Large intestine (tissue), 3 donors: Measurements from ENCODE around the gene DBT. TPM values are rescaled to one million over a fixed set of nuclear protein-coding genes. Genes with fewer than 3 reads are reported as not detected.

Experiments used
- DNase-seq, 2 donors: peaks; one replicate each; pipeline versions ENCODE4 v3.0.0 to v3.0.0-alpha.2; 2013
- H3K27ac ChIP-seq: one replicate; pipeline ENCODE4 v1.5.1; 2013; ENCODE audit warnings: low read length
- H3K27me3 ChIP-seq: 2 replicates; pipeline ENCODE4 v1.6.1; 2013; ENCODE audit warnings: low read length; ENCODE audit not compliant: control insufficient read depth, insufficient read depth
- H3K36me3 ChIP-seq: 2 replicates; pipeline ENCODE4 v1.6.1; 2013; ENCODE audit warnings: low read length; ENCODE audit not compliant: control insufficient read depth, insufficient read depth
- H3K4me1 ChIP-seq: one replicate; pipeline ENCODE4 v1.6.1; 2013; ENCODE audit warnings: low read length; ENCODE audit not compliant: control insufficient read depth, insufficient read depth
- H3K4me3 ChIP-seq: one replicate; pipeline ENCODE4 v1.5.1; 2013; ENCODE audit warnings: low read length
- H3K9me3 ChIP-seq: one replicate; pipeline ENCODE4 v1.6.1; 2013; ENCODE audit warnings: mild to moderate bottlenecking, low read depth, low read length, moderate library complexity; ENCODE audit not compliant: control insufficient read depth
- WGBS: methylation state at CpG from one replicate; pipeline ENCODE4 v1.1.5; 2013; ENCODE audit warnings: low lambda C conversion rate; ENCODE audit not compliant: insufficient coverage; 5-methylcytosine and 5-hydroxymethylcytosine counted together
- polyA plus RNA-seq: library from polyadenylated mRNA; unstranded; fragments of 120-200 nt; gene quantifications from one replicate; pipeline ENCODE4 v1.2.1, GENCODE V29; 2013

Gene DBT
- polyA plus RNA-seq, 1 donor = 10.8 TPM

DNA sequence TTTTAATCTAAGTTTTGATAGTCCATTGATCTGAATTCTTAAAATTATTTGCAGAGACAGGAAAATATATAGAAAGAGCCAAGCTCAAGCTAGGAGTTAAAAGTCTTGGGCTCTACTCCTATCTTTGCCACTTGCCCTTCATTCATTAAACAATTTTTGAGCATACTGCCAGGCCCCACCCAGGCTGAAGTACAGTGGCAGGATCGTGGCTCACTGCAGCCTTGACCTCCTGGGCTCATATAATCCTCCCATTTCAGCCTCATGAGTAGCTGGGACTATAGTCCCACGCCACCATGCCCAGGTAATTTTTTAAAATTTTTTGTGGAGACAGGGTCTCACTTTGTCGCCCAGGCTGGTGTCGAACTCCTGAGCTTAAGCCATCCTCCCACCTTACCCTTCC, 108.4 kb downstream of the DBT start:
- DNase-seq = no peak
- Histone ChIP-seq H3K36me3 (peaks cover 71% of the 10 kb centered on the region), H3K27me3 (no peaks in the 10 kb centered on the region), H3K4me3 (no peak overlapping the region), H3K4me1 (peaks cover 7% of the 10 kb centered on the region), H3K27ac (no peak overlapping the region), H3K9me3 (no peaks in the 10 kb centered on the region)
- no CpG with 5 or more reads among the region's 4 CpGs for WGBS

- DNase-seq = no peak
- Histone ChIP-seq H3K36me3 (peaks cover 45% of the 10 kb centered on the region), H3K9me3 (no peaks in the 10 kb centered on the region), H3K4me1 (peaks cover 6% of the 10 kb centered on the region), H3K27me3 (no peaks in the 10 kb centered on the region), H3K27ac (no peak overlapping the region), H3K4me3 (no peak overlapping the region)
- WGBS = no CpG with 5 or more reads among the region's 2 CpGs
These were observed 112.0 kb downstream of the DBT start for GRCh38 chr1:100137602-100138001.

Other genes starting within 250 kb of the DBT start
- gene SASS6, start 116.9 kb downstream of the DBT start, polyA plus RNA-seq = 5.8 TPM
- gene TRMT13, start 116.7 kb downstream of the DBT start, polyA plus RNA-seq = 31.1 TPM
- gene LRRC39, start 71.6 kb downstream of the DBT start, polyA plus RNA-seq = 2.0 TPM
- gene RTCA, start 16.4 kb upstream of the DBT start, polyA plus RNA-seq = 47.8 TPM
- gene CDC14A, start 102.7 kb upstream of the DBT start, polyA plus RNA-seq = 15.7 TPM